ENCODE results near the gene ZCCHC7.
A peak's percentile ranks its signal among the peaks of the same experiment; 100 is the strongest.

Gene ZCCHC7

GRCh38 chr9:37399336-37399735, 279.0 kb downstream of the ZCCHC7 start:
- Histone ChIP-seq H3K9ac (ENCODE audit: low read length) (no peak overlapping the region), H3K4me3 (ENCODE audit: low read length) (no peak overlapping the region), H3K9me3 (ENCODE audit: control insufficient read depth, low read length) (no peaks in the 10 kb centered on the region), H3K4me1 (ENCODE audit: control insufficient read depth, insufficient read depth, low read length) (no peaks in the 10 kb centered on the region), H3K36me3 (ENCODE audit: control insufficient read depth, insufficient read depth, low read length, severe bottlenecking) (no peaks in the 10 kb centered on the region), H3K27me3 (replicated peaks; ENCODE audit: control insufficient read depth, insufficient read depth, low read length) (no peaks in the 10 kb centered on the region)
- no peak for DNase-seq (ENCODE audit: low read depth)

DNA sequence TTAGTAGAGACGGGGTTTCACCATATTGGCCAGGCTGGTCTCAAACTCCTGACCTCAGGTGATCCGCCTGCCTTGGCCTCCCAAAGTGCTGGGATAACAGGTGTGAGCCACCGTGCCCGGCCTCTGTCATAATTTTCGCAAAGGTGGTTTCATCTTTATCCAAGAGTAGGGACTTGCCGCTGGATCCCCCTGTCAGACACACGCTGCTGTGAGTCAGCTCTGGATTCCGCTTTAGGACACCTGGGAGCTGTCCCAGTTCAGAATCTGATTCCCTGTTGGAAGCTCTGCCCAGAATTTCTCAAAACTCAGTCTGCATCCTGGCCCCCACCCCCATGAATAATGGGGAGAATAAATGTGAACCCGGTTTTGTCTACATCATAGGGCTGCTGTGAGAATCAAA, 284.2 kb downstream of the ZCCHC7 start:
- Histone ChIP-seq H3K9me3 (ENCODE audit: control insufficient read depth, low read length) (no peaks in the 10 kb centered on the region), H3K4me3 (ENCODE audit: low read length) (no peak overlapping the region), H3K36me3 (ENCODE audit: control insufficient read depth, insufficient read depth, low read length, severe bottlenecking) (no peaks in the 10 kb centered on the region), H3K27me3 (replicated peaks; ENCODE audit: control insufficient read depth, insufficient read depth, low read length) (peaks cover 4% of the 10 kb centered on the region), H3K9ac (ENCODE audit: low read length) (no peak overlapping the region), H3K4me1 (ENCODE audit: control insufficient read depth, insufficient read depth, low read length) (peaks cover 2% of the 10 kb centered on the region)
- no peak for DNase-seq (ENCODE audit: low read depth)

GRCh38 chr9:37405350-37405749, 285.0 kb downstream of the ZCCHC7 start:
- no peaks in the 10 kb centered on the region for H3K9me3 ChIP-seq (ENCODE audit: control insufficient read depth, low read length)
- H3K4me3 ChIP-seq (ENCODE audit: low read length), result no peak overlapping the region

DNA sequence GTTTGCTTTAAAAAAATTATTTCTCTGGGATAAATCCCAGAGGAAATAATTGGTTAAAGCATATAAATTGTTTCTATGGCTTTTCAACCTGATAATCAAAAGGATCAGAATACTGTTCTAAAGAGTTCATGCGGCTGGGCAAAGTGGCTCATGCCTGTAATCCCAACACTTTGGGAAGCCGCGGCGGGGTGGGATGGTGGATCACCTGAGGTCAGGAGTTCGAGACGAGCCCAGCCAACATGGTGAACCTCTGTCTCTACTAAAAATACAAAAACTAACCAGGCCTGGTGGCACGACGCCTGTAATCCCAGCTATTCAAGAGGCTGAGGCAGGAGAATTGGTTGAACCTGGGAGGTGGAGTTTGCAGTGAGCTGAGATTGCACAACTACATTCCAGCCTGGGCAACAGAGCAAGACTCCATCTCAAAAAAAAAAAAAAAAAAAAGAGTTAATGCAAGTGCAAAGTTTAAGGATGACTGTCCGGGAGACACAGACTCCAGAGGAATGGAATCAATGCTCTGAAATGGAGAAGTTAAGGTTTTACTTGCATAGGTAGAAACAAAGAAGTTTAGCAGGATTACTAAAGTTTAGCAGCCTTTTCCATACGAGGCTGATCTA, 285.5 kb downstream of the ZCCHC7 start:
- H3K4me1 ChIP-seq (ENCODE audit: control insufficient read depth, insufficient read depth, low read length), result peaks cover 2% of the 10 kb centered on the region
- no peaks in the 10 kb centered on the region for H3K36me3 ChIP-seq (ENCODE audit: control insufficient read depth, insufficient read depth, low read length, severe bottlenecking)
- no peak overlapping the region for H3K4me3 ChIP-seq (ENCODE audit: low read length)
- peaks cover 4% of the 10 kb centered on the region for H3K27me3 ChIP-seq (replicated peaks; ENCODE audit: control insufficient read depth, insufficient read depth, low read length)
- no peak overlapping the region for H3K9ac ChIP-seq (ENCODE audit: low read length)
- H3K9me3 ChIP-seq (ENCODE audit: control insufficient read depth, low read length), result no peaks in the 10 kb centered on the region
- DNase-seq (ENCODE audit: low read depth), result no peak

More at GRCh38 chr9:37405350-37405749, 285.0 kb downstream of the ZCCHC7 start:
- no peak overlapping the region for H3K9ac ChIP-seq (ENCODE audit: low read length)
- peaks cover 4% of the 10 kb centered on the region for H3K27me3 ChIP-seq (replicated peaks; ENCODE audit: control insufficient read depth, insufficient read depth, low read length)
- no peaks in the 10 kb centered on the region for H3K36me3 ChIP-seq (ENCODE audit: control insufficient read depth, insufficient read depth, low read length, severe bottlenecking)
- H3K4me1 ChIP-seq (ENCODE audit: control insufficient read depth, insufficient read depth, low read length), result peaks cover 2% of the 10 kb centered on the region
- no peak for DNase-seq (ENCODE audit: low read depth)

- no peak overlapping the region for H3K9ac ChIP-seq (ENCODE audit: low read length)
- H3K9me3 ChIP-seq (ENCODE audit: control insufficient read depth, low read length), result no peaks in the 10 kb centered on the region
- peaks cover 2% of the 10 kb centered on the region for H3K4me1 ChIP-seq (ENCODE audit: control insufficient read depth, insufficient read depth, low read length)
- H3K4me3 ChIP-seq (ENCODE audit: low read length), result no peak overlapping the region
- no peaks in the 10 kb centered on the region for H3K36me3 ChIP-seq (ENCODE audit: control insufficient read depth, insufficient read depth, low read length, severe bottlenecking)
- peaks cover 4% of the 10 kb centered on the region for H3K27me3 ChIP-seq (replicated peaks; ENCODE audit: control insufficient read depth, insufficient read depth, low read length)
- DNase-seq (ENCODE audit: low read depth), result no peak
Observed at GRCh38 chr9:37406603-37407401, 286.4 kb downstream of the ZCCHC7 start.

- Histone ChIP-seq H3K9ac (ENCODE audit: low read length) (no peak overlapping the region), H3K9me3 (ENCODE audit: control insufficient read depth, low read length) (no peaks in the 10 kb centered on the region), H3K4me3 (ENCODE audit: low read length) (no peak overlapping the region), H3K27me3 (replicated peaks; ENCODE audit: control insufficient read depth, insufficient read depth, low read length) (peaks cover 4% of the 10 kb centered on the region), H3K36me3 (ENCODE audit: control insufficient read depth, insufficient read depth, low read length, severe bottlenecking) (no peaks in the 10 kb centered on the region), H3K4me1 (ENCODE audit: control insufficient read depth, insufficient read depth, low read length) (peaks cover 2% of the 10 kb centered on the region)
- DNase-seq (ENCODE audit: low read depth), result peak; percentile 11
Observed at GRCh38 chr9:37407468-37407867, 287.1 kb downstream of the ZCCHC7 start.

Measured in adipocyte (in vitro differentiated cells).